HG02678 (cell line): ENCODE measurements around the gene FFAR3.
"Not testable (repeated sequence)": the region's sequence is repeated elsewhere in the genome, so short reads cannot be mapped to it uniquely, and the experiment has no call there.

Source experiments
- ATAC-seq: cut with Tn5 transposase; IDR thresholded peaks from one replicate; pipeline ENCODE4 v1.9.1; 2021; ENCODE audit warnings: mild to moderate bottlenecking, moderate library complexity; ENCODE audit not compliant: unreplicated experiment

Gene FFAR3

DNA sequence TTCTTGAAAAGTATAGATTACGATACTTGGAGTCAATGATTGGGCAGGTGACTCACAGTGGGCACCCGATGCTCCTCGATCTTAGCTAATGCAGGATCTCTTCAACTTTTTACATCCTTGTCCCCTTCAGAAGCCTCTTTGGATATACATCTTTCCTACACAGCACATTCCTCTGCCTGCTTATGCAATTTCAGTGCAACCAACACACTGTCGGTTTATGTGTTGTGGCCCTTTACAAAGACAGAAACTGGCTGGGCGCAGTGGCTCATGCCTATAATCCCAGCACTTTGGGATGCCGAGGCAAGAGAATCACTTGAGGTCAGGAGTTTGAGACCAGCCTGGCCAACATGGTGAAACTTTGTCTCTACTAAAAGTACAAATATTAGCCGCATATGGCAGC is 15.2 kb downstream of the FFAR3 start:
- ATAC-seq = no peak

DNA sequence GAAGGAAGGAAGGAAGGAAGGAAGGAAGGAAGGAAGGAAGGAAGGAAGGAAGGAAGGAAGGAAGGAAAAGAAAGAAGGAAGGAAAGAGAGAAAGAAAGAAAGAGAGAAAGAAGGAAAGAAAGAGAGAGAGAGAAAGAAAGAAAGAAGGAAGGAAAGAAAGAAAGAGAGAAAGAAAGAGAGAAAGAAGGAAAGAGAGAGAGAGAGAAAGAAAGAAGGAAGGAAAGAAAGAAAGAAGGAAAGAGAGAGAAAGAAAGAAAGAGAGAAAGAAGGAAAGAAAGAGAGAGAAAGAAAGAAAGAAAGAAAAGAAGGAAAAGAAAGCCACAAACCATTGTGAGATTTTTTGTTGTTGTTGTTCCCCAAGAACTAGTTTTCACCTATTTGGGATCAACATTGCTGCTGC is 15.8 kb downstream of the FFAR3 start:
- ATAC-seq = not testable (repeated sequence)

DNA sequence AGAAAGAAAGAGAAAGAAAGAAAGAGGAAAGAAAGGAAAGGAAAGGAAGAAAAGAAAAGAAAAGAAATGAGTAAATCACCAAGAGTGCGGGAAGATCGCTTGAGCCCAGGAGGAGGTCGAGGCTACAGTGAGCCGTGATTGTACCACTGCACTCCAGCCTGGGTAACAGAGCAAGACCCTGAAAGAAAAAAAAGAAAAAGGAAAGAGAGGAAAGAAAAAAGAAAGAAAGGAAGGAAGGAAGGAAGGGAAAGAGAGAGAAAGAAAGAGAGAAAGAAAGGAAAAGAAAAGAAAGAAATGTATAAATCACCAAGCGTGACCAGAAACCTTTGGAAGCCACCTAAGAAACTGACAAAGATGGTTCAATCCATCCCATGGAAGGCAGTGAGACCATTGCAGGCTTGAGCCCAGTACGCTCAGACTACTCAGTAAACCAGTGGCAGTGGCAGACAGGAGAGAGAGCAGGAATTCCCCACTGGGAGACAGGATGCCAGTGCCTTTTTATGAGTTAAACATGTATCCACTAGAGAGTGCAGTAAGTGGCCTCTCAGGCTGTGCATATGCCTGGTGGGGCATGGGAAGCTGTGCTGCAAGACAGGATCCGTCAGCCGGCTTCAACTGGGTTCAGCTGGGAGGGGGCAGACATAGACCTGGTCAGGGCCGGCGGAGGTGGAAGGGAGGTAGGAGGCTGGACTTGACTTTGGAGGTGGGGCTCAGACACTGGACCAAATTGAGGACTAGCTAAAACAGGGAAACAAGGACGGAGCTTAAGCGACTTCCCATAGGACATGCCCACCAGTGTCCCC is 17.4 kb downstream of the FFAR3 start:
- ATAC-seq = no peak

DNA sequence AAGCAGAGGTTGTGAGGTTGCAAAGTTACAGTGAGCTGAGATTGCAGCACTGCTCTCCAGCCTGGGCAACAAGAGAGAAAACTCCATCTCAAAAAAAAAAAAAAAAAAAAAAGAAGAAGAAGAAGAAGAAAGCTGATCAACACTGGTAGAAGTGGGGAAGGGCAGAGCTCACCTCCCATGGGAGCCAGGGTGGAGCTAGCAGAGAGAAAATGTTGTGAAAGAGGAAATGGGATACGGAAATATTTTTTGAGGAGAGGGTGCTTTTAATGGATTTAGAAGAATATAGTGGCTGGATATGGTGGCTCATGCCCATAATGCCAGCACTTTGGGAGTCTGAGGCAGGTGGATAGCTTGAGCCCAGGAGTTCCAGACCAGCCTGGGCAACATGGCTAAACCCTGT is 19.4 kb downstream of the FFAR3 start:
- ATAC-seq = no peak

DNA sequence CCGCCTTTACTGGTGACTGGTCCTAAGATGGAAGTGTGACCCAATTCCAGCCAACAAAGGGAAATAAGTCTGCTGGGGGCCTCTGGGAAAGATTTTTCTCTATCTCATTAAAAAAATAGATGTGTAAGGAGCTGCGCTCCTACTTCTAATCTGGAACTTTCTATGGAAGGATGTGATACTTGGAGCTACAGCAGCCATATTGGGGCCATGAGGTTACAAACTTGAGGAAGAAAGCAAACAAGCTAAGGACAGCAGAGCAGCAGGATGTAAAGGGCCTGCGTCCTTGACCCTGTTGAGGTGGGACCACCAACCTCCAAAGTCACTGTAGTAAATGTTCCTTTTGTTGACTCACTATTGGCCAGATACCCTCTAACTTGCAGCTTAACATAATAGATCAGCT is 20.1 kb downstream of the FFAR3 start:
- ATAC-seq = no peak

DNA sequence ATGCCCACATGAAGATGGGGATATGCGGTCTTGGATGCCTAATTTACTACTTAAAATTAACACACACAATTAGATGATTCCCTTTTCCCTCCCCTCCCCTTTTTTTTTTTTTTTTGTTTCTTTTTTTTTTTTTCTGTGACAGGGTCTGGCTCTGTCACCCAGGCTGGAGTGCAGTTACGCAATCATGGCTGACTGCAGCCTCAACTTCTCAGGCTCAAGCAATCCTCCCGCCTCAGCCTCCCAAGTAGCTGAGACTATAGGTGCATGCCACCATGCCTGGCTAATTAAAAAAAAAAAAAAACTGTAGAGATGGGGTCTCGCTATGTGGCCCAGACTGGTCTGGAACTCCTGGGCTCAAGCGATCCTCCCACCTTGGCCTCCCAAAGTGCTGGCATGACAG is 21.3 kb downstream of the FFAR3 start:
- ATAC-seq = not testable (repeated sequence)

DNA sequence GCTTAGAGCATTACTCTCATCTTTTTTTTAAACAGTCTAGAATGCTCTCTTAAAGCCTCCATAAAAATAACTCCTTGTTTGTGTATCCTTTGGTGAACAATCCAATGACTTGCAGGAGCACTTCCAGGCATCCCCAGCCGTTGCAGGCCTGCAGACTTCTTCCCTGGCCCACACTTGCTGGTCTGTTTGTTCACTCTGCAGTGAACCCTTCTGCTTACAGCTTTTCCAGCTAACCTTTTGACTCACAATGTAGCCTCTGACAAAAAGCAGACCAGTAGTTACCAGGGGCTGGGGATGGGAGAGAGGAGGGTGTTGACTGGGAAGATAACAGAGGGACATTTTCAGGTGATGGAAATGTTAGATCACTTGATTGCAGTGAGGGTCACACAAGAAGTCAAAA is 21.7 kb downstream of the FFAR3 start:
- ATAC-seq = no peak

DNA sequence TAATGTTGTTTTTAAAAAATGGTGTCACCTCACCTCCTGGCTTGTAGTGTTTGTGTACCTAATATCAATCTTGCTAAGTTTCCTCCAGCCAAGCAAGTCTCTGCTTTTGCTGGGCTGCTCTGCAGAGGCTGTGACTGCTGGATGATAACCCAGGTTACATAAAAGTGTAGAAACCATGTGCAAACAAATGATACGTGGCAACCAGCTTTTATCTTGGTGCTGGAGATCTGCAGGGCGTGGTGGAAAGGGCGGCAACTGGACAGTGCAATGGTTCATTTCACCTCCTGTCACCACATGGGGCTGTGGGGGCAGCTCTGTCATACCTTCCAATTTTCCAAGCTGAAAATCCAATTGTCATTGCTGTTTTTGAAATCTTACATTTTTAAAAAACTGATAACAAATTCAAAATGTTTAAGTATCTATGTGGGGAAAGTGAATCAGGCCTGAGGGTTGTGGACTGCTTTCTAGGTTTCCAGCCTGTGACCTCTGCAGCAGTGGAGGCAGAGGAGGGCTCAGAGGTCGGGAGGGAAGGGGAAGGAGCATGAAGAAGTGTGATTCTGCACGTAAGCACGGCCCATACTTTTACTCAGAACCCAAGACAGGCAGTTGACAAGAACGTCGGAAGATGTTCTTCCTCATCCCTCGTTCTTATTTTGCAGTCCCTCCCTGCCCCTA is 22.3 kb downstream of the FFAR3 start:
- no peak for ATAC-seq

DNA sequence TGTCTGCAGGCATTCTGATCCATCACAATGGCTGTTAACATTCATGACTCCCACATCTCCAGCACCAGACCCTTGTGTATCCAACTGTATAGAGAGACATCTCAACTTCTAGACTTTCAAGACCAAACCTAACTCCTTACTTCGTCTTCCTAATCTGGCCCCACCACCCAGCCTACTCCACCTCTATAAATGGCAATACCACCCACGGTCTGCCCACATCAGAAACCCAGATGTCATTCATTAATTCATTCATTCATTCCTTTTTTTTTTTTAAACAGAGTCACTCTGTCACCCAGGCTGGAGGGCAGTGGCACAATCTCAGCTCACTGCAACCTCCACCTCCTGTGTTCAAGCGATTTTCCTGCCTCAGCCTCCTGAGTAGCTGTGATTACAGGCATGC is 23.1 kb downstream of the FFAR3 start:
- no peak for ATAC-seq

DNA sequence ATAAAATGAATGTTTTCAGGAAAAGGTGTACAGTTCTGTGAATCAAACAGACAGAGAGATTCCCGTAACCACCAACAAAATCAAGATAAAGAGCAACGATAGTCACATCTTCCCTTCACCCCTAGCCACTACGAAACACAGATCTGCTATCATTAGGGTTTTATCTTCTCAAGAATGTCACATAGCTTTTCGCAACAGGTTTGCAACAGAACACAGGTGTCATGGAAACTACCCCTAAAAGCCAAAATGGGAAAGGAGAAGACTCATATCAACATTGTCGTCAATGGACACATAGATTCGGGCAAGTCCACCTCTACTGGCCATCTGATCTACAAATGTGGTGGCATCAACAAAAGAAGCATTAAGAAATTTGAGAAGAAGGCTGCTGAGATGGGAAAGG is 23.7 kb downstream of the FFAR3 start:
- ATAC-seq = no peak

DNA sequence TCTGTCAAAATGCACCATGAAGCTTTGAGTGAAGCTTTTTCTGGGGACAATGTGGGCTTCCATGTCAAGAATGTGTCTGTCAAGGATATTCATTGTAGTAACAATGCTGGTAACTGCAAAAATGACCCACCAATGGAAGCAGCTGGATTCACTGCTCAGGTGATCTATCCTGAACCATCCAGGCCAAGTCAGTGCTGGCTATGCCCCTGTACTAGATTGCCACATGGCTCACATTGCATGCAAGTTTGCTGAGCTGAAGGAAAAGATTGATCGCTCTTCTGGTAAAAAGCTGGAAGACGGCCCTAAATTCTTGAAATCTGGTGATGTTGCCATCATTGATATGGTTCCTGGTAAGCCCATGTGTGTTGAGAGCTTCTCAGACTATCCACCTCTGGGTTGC is 25.3 kb downstream of the FFAR3 start:
- no peak for ATAC-seq

DNA sequence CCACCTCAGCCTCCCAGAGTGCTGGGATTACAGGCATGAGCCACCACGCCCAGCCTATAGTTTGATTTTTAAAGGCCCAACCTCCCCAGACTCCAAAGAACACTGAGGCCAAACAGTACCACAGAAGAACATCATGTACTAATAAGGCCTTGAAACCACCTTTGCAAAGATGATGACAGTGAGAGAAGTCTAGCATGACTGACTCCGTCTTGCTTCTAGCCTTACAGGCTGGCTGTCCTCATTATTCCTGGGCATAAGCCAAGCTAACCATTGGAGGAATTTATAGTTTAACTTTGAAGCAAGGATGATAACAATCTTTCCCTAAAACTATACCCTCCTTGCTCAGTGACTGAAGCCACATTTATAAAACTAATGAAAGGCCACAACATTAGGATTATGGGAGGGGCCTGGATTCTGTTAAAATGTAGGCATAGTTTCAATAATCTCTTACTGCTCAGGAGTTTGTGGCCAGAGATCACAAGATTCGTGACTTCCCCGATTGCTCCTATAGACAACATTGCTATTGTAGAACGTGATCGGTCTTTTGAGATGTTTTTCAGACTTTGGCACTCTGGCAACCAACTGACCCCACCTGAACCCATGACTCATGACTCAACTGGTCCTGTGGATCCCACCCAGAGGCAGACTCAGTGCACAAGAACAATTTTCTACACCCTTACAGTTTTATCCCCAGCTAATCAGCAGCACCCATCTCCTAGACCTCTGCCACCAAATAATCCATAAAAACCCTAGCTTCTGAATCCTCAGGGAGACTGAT is 30.2 kb downstream of the FFAR3 start:
- no peak for ATAC-seq

DNA sequence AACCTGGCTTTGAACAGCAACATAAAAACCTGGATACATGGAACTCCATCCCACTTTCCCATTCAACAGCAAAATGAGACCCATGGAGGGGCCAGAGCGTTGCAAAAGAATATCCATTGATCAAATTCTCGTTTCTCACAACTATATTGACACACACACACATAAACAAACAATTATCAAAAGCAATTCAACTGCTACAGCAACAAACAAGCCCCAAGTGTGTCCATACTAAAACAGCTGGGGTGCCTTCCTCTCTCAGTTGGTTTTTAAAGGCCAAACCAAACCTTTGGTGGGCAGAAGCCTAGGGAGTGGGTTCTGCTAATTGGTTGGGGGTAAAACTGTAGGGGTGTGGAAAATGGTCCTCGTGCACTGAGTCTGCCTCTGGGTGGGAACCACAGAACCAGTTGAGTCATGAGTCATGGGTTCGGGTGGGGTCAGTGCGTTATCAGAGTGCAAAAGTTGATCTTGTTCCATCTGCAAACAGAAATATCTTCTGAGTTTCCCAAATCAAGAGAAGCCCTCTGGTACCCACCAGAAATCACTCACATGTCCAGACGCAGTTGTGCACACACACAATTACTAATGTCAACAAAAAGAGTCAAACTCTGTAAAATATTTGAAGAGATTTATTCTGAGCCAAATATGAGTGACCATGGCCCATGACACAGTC is 31.1 kb downstream of the FFAR3 start:
- no peak for ATAC-seq

DNA sequence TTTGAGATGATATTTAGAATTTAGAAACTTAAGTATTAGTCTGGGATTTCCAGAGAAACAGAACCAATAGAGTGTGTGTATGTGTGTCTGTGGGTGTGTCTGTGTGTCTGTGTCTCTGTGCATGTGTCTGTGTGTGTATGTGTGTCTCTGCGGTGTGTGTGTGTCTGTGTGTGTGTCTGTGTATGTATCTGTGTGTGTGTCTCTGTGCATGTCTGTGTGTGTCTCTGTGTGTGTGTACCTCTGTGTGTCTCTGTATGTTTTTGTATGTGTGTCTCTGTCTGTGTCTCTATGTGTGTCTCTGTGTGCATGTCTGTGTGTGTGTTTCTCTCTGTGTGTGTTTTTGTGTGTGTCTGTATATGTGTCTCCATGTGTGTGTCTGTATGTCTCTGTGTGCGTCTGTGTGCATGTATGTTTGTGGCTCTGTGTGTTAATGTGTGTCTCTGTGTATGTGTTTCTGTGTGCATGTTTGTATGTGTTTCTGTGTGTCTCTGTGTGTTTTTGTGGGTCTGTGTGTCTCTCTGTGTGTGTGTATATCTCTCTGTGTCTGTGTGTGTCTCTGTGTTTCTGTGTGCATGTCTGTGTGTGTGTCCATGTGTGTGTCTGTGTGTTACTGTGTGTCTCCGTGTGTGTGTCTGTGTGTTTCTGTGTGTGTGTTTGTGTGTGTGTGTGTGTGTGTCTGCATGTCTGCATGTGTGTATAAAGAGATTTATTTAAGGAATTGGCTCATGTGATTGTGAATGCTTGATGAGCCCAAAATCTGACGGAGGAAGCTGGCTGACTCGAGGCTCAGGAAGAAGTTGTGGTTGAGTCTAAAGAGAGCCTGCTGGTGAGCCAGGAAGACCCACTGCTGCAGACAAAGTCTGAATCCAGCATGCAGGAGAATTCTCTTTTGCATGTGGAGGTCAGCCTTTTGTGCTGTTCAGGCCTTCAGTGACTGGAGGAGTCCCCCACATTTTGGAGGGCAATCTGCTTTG is 34.8 kb downstream of the FFAR3 start:
- ATAC-seq = no peak

DNA sequence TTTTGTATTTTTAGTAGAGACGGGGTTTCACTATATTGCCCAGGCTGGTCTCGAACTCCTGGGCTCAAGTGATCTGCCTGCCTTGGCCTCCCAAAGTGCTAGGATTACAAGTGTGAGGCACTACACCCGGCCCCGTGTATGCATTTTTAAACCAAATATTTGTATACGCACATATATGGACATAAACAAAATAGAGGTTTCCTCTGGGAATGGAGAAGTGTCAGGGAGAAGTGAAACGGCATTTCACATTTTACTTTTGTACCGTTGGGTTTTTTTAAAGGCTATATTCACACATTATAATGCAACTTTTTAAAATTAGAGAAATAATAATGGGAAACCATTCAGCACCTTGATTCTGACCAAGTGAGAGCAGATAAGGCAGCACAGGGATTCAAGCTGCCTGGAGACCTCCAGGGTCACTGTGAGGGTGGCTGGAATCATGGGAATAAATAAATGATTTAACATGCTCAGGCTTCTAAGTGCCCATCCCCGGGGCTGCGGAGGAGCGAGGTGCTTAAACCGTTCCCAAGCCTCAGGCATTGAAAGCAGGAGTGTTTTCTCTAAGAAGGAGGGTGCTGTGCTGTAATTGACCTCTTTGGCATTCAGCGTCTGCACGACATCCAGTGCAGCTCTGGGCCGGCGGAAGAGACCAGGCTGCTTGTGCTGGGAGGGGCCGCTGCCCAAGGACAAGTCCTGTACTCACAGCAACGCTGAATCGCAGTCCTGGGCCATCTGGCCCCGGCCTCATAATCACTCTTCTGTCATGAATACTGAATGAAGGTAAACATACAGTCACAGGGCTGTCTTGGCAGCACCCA is 37.3 kb downstream of the FFAR3 start:
- no peak for ATAC-seq

DNA sequence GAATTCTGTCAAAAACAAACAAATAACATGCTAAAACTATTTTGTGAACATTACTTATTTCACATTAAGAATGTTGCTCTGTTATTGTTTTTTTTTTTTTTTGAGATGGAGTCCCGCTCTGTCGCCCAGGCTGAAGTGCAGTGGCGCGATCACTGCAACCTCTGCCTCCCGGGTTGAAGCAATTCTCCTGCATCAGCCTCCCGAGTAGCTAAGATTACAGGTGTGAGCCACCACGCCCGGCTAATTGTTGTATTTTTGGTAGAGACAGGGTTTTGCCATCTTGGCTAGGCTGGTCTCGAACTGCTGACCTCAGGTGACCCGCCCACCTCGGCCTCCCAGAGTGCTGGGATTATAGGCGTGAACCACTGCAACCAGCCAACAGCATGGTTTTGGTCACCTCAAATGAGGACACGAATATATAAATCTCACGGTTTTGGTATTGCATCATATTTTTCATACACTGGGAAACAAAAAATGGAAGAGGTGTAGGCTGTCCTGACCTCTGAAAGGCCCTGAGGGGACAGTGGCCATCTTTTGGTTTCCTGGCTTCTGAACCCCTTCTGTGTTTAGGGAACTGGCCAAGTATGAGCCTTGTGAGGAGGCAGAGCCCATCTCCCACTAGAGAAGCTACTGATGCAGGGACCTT is 38.1 kb downstream of the FFAR3 start:
- ATAC-seq = no peak

DNA sequence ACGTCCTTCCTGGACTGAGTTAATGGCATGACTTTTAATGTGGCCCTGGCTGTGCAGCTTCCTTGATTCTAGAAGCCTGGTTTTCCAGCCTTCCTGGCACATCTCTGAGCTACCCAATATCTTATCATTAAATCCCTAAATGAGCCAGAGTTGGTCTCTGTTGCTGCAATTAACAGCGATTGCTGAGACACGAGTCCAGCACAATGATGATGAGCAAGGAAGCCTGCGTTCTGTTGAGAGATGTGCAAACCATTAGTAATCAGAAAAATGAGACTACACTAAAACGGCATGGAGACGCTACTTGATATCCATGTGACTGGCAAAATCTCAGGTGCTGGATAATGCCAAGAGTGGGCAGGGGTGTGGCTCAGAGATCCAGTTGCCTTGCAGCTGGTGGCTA is 38.8 kb downstream of the FFAR3 start:
- ATAC-seq = no peak

DNA sequence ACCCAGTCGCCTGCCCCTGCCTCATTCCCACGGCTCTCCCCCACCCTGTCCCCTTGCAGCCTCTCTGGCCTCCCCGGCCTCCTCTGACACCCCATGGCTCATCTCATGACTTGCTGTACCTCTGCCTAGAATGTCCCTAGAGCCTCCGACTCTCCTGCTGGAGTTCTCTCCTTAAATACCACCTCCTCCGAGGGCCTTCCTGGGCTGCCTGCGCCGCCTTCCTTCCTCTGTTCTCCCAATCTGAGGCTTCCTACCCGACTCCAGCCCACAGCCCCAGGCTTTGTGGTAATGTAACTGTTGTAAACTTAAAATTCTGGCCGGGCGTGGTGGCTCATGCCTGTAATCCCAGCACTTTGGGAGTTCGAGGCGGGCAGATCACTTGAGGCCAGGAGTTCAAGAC is 40.3 kb downstream of the FFAR3 start:
- ATAC-seq = no peak

DNA sequence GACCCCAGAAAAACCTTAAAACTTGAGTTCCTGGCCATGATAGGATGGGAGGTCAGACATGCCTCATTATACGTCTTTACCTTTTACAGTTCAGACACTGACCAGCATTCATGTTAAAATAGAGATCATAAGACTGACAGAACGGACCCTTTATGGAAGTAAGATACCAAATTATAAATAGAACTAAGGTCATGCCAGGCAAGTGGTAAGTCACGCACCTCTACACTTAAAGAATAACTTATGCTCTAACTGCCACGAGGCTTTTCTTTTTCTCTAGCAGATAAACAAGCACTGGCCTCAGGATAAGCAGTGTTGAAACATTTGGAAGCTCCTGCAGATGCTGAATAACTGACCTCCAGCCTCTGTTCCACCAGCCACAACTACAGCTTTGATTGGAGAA is 41.0 kb downstream of the FFAR3 start:
- ATAC-seq = no peak
